Muscle layer of colon (tissue), 2 donors: Measurements from ENCODE around the gene KRTAP5-3.
"Not testable (repeated sequence)": the region's sequence is repeated elsewhere in the genome, so short reads cannot be mapped to it uniquely, and the experiment has no call there.

Experiments used
- H3K27ac ChIP-seq: one replicate; pipeline ENCODE4 v1.7.0; 2013; ENCODE audit warnings: low read depth, mild to moderate bottlenecking, low read length, moderate library complexity
- H3K27me3 ChIP-seq, 2 donors: one replicate each; pipeline ENCODE4 v1.7.0; 2013; ENCODE audit warnings: low read length in 2 of 2, mild to moderate bottlenecking in 2 of 2; ENCODE audit not compliant: insufficient read depth in 2 of 2, control insufficient read depth in 1 of 2
- H3K36me3 ChIP-seq: one replicate; pipeline ENCODE4 v1.7.0; 2013; ENCODE audit warnings: mild to moderate bottlenecking, low read length; ENCODE audit not compliant: insufficient read depth
- H3K4me1 ChIP-seq: one replicate; pipeline ENCODE4 v1.7.0; 2013; ENCODE audit warnings: mild to moderate bottlenecking, low read length; ENCODE audit not compliant: insufficient read depth
- H3K4me3 ChIP-seq, 2 donors: one replicate each; pipeline ENCODE4 v1.7.0; 2013; ENCODE audit warnings: low read length in 2 of 2, low read depth in 1 of 2, mild to moderate bottlenecking in 1 of 2, moderate library complexity in 1 of 2
- H3K9ac ChIP-seq: one replicate; pipeline ENCODE4 v1.7.0; 2013; ENCODE audit warnings: low read length
- H3K9me3 ChIP-seq: one replicate; pipeline ENCODE4 v1.7.0; 2013; ENCODE audit warnings: mild to moderate bottlenecking, low read length
- donor health status: abdominal sarcoma.
- donor health status: Adenocarcinoma of cecum.

The KRTAP5-3 gene

GRCh38 chr11:1650918-1651262 is 42.6 kb upstream of the KRTAP5-3 start:
- no peaks in the 10 kb centered on the region for H3K9me3 ChIP-seq
- no peak overlapping the region for H3K27ac ChIP-seq
- H3K4me1 ChIP-seq: no peaks in the 10 kb centered on the region
- no peak overlapping the region for H3K9ac ChIP-seq
- H3K36me3 ChIP-seq: no peaks in the 10 kb centered on the region
- peaks cover 0 to 5% of the 10 kb centered on the region in 2 donors for H3K27me3 ChIP-seq
- H3K4me3 ChIP-seq: no peak overlapping the region

DNA sequence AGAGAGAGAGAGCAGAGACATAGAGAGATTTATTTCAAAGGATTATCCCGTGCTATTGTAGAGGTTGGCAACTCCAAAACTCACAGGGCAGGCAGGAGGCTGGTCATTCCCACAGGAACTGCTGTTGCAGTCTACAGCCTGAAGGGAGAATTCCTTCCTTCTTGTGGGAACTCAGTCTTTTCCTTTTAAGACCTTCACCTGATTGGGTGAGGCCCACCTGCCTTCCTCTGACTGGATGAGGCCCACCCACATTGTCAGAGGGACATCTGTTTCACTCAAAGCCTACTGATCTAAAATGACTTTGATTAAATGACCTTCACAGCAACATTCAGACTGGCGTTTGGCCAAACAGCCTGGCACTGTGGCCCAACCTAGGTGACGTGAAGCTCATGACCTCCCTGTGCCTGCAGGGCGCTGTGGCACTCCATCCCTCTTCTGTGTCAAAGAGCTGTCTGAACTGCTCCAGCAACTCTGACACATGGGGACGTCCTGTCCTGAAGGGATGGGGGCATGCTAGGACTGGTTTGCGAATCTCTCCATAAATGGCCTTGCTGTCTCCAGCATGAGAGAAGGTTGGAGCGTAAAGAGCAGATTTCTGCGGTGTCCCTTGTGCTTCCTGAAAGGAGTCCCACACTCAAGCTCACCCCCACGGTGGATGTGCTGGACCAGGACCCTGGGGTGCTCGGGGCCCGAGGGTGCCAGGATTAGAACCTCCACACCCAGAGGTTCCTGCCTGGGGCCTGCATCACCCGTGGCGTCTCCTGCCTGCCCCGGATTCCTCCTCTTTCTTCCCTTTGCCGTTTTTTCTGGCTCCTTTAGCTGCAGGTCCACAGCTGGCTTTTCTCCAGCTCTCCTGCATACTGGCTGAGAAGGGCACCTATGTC is 42.0 kb upstream of the KRTAP5-3 start:
- Histone ChIP-seq H3K27ac (no peak overlapping the region), H3K9me3 (no peaks in the 10 kb centered on the region), H3K27me3 (peaks cover 0 to 5% of the 10 kb centered on the region in 2 donors), H3K9ac (no peak overlapping the region), H3K36me3 (no peaks in the 10 kb centered on the region), H3K4me3 (no peak overlapping the region), H3K4me1 (no peaks in the 10 kb centered on the region)

- no peak overlapping the region for H3K4me3 ChIP-seq
- H3K27ac ChIP-seq: no peak overlapping the region
- no peaks in the 10 kb centered on the region for H3K9me3 ChIP-seq
- H3K36me3 ChIP-seq: no peaks in the 10 kb centered on the region
- no peak overlapping the region for H3K9ac ChIP-seq
- H3K4me1 ChIP-seq: no peaks in the 10 kb centered on the region
- H3K27me3 ChIP-seq: no peaks in the 10 kb centered on the region
Measured at GRCh38 chr11:1648653-1649420, 40.6 kb upstream of the KRTAP5-3 start.

DNA sequence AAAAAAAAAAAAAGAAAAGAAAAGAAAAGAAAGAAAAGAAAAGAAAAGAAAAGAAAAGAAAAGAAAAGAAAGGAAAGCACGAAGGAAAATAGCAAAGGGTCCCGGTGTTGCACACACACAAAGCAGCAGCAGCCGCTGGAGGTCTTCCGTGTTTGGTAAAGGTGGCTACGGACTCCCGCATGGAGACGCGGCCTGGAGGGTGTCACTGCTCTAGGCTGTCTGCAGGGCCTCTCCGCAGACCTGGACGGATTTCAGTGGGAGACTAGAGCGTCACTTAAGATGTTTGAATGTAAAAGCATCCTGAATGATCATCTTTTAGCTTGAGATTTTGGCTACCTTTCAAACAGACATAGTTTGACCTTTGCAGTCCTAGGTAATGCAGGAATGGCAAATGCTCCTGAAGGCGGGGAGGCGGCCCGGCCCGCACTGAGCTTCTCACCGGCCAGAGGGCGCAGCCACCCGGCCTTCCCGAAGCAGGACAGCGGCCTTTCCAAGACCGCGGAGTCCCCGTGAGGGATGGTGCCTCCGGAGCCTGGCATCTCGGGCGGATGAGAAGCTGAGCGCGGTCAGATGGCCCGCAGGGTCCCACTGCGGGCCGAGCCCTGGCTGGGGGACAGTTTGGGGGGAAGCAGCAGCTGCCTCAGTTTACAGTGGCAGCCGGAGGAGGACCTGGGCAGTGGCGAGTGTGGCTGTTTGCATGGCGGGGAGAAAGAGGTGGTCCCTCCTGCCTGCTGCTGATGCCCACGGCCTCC is 39.8 kb upstream of the KRTAP5-3 start:
- Histone ChIP-seq H3K27me3 (no peaks in the 10 kb centered on the region), H3K9me3 (no peaks in the 10 kb centered on the region), H3K36me3 (no peaks in the 10 kb centered on the region), H3K9ac (no peak overlapping the region), H3K4me1 (no peaks in the 10 kb centered on the region), H3K27ac (no peak overlapping the region), H3K4me3 (no peak overlapping the region)

- not testable (repeated sequence) for H3K9me3 ChIP-seq, H3K27ac ChIP-seq, H3K27me3 ChIP-seq, H3K36me3 ChIP-seq, H3K4me1 ChIP-seq, H3K9ac ChIP-seq, H3K4me3 ChIP-seq
Measured at GRCh38 chr11:1646540-1646939, 38.3 kb upstream of the KRTAP5-3 start.

GRCh38 chr11:1645357-1645821 is 37.1 kb upstream of the KRTAP5-3 start:
- no peak overlapping the region for H3K27ac ChIP-seq

GRCh38 chr11:1644601-1645356 is 36.5 kb upstream of the KRTAP5-3 start:
- Histone ChIP-seq H3K9me3 (no peaks in the 10 kb centered on the region), H3K27ac (no peak overlapping the region), H3K4me1 (no peaks in the 10 kb centered on the region), H3K27me3 (peaks cover 3 to 7% of the 10 kb centered on the region in 2 donors), H3K36me3 (no peaks in the 10 kb centered on the region), H3K4me3 (no peak overlapping the region), H3K9ac (no peak overlapping the region)

More at GRCh38 chr11:1645357-1645821, 37.1 kb upstream of the KRTAP5-3 start:
- no peaks in the 10 kb centered on the region for H3K4me1 ChIP-seq
- no peak overlapping the region for H3K9ac ChIP-seq
- H3K4me3 ChIP-seq: no peak overlapping the region
- H3K9me3 ChIP-seq: no peaks in the 10 kb centered on the region
- H3K27me3 ChIP-seq: peaks cover 2 to 4% of the 10 kb centered on the region in 2 donors
- H3K36me3 ChIP-seq: no peaks in the 10 kb centered on the region

- no peak overlapping the region for H3K9ac ChIP-seq
- H3K36me3 ChIP-seq: no peaks in the 10 kb centered on the region
- H3K27ac ChIP-seq: no peak overlapping the region
- no peak overlapping the region for H3K4me3 ChIP-seq
- no peaks in the 10 kb centered on the region for H3K9me3 ChIP-seq
- H3K4me1 ChIP-seq: no peaks in the 10 kb centered on the region
- H3K27me3 ChIP-seq: peaks cover 3 to 12% of the 10 kb centered on the region in 2 donors
Measured at GRCh38 chr11:1643146-1643690, 35.0 kb upstream of the KRTAP5-3 start.

DNA sequence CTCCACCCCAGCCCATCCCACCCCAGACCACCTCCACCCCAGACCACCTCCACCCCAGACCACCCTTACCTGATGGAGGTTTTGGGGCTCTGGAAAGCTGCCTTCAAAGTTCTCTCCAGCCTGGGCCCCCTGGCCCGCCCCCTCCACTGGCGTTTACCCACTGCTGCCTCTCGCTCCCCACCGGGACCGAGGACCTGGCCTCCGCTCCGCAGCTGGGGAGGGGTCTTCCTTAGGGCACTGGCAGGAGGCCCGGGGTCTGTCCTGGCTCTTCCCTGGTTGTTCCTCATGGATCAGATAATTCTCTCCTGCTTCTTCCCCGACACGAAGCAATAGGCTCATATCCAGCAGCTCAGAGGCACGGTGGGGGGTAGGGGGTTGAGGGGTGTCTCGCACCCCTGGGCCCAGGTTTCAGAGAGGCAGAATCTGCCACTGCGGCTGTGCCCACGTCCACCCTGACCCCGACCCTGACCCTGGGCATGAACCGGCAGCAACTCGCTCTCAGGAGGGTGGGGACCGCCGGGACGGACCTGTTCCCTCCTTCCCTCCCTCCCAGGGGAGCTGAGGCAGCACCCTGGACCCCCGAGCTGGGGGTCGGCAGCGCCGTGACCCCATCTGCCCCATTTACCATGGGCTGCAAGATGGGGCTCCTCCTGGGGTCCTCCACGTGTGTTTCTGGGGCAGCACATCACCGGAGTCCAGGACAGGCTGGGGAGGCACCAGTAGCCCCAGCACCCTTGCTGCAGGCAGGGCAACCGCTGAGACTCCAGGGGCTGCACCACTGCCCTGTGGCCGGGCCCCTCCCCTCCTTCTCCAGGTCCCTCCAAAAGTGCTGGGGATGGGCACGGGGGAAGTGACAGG is 34.3 kb upstream of the KRTAP5-3 start:
- no peak overlapping the region for H3K27ac ChIP-seq
- no peaks in the 10 kb centered on the region for H3K36me3 ChIP-seq
- H3K4me1 ChIP-seq: no peaks in the 10 kb centered on the region
- no peak overlapping the region for H3K9ac ChIP-seq
- H3K9me3 ChIP-seq: no peaks in the 10 kb centered on the region
- peaks cover 3 to 12% of the 10 kb centered on the region in 2 donors for H3K27me3 ChIP-seq
- no peak overlapping the region for H3K4me3 ChIP-seq

DNA sequence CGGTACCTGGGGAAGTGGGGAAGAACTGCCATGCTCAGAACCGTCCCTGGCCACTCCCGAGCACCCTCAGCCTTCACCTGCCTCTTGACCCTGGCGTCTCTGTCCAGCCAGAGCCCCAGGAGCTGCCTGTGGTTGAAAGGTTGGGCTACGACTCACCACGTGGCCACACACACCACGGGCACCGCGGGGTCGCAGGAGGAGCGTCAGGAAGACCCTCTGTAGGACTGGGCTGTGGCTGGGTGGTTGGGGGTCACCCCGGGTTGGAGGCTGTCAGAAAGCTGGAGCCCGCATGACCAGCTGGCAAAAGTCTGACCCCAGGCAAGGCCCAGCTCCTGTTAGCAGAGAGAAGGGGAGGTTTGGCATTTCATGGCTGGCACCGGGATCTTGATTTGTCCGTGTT is 32.8 kb upstream of the KRTAP5-3 start:
- H3K27ac ChIP-seq: no peak overlapping the region
- no peaks in the 10 kb centered on the region for H3K9me3 ChIP-seq
- H3K27me3 ChIP-seq: peaks cover 3 to 12% of the 10 kb centered on the region in 2 donors
- no peak overlapping the region for H3K9ac ChIP-seq
- H3K4me1 ChIP-seq: no peaks in the 10 kb centered on the region
- H3K36me3 ChIP-seq: no peaks in the 10 kb centered on the region
- no peak overlapping the region for H3K4me3 ChIP-seq
